Activated T-helper 9 cell treated with anti-CD3 and anti-CD28 coated beads, Interleukin-2, amount 50 U/mL, for 16 hours (primary cell): ENCODE results near the gene KHDRBS1.
"Not testable (repeated sequence)": the region's sequence is repeated elsewhere in the genome, so short reads cannot be mapped to it uniquely, and the experiment has no call there.

Source experiments
- DNase-seq: peaks from one replicate; pipeline ENCODE4 v3.0.0-alpha.2; 2020; ENCODE audit warnings: low read depth

KHDRBS1 gene

DNA sequence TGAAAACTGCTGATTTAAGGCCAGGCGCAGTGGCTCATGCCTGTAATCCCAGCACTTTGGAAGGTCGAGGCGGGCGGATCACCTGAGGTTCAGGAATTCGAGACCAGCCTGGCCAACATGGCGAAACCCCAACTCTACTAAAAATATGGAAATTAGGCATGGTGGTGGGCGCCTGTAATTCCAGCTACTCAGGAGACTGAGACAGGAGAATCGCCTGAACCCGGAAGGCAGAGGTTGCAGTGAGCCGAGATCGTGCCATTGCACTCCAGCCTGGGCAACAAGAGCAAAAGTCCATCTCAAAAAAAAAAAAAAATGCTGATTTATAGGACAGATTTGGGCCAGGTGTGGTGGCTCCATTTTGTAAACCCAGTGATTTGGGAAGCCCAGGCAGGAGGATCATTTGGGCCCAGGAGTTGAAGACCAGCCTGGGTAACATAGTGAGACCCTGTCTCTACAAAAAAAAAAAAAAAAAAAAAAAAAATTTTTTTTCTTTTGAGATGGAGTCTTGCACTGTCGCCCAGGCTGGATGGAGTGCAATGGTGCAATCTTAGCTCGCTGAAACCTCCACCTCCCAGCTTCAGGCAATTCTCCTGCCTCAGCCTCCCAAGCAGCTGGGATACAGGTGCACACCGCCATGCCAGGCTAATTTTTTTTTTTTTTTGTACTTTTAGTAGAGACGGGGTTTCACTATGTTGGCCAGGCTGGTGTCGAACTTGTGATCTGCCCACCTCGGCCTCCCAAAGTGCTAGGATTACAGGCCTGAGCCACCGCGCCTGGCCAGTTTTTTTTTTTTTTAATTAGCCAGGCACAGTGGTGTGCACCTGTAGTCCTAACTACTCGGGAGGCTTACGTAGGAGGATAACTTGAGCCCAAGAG is 52.2 kb downstream of the KHDRBS1 start:
- not testable (repeated sequence) for DNase-seq

GRCh38 chr1:32066489-32066873 is 52.8 kb downstream of the KHDRBS1 start:
- DNase-seq, result no peak

- DNase-seq, result no peak
Measured at GRCh38 chr1:32068957-32069588, 55.4 kb downstream of the KHDRBS1 start.

GRCh38 chr1:32071758-32072621 is 58.3 kb downstream of the KHDRBS1 start:
- no peak for DNase-seq

DNA sequence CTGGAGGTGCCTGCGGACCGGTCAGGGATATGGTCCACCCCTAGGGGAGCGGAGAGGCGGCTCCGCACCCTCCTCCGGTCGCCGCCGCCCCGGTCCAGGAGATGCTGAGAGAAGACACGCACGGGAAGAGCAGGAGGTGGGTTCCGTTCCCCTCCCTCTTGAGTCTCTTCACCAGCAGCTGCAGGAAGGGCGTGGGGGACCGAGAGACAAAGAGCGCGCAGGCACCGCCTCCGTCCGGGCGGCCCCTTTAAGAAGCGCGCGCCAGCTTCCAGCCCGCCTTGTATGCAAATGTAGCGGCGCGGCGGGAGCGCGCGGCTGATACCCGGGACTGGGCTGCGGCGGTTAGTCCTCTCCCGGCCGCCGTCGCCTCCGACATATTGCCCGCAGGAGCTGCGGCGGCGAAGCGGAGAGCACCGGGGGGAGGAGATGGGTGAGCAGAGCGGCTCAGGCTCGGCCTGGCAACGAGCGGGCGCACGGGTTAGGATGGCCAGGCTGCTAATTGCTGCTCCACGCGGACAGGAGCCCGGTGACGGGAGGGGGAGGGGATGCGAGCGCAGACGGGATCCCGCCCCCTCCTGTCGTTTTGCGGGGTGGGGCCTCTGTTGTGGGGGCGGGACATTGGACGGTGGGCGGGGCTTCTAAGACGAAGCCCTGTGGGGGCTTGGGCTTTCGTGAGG is 59.1 kb downstream of the KHDRBS1 start, which contains the start of gene TMEM39B:
TMEM39B (plus strand) TSS at position 318 of the 677 bp plus-strand sequence; CDS start at position 427, 109 bp downstream.
- peak; percentile 89 for DNase-seq

DNA sequence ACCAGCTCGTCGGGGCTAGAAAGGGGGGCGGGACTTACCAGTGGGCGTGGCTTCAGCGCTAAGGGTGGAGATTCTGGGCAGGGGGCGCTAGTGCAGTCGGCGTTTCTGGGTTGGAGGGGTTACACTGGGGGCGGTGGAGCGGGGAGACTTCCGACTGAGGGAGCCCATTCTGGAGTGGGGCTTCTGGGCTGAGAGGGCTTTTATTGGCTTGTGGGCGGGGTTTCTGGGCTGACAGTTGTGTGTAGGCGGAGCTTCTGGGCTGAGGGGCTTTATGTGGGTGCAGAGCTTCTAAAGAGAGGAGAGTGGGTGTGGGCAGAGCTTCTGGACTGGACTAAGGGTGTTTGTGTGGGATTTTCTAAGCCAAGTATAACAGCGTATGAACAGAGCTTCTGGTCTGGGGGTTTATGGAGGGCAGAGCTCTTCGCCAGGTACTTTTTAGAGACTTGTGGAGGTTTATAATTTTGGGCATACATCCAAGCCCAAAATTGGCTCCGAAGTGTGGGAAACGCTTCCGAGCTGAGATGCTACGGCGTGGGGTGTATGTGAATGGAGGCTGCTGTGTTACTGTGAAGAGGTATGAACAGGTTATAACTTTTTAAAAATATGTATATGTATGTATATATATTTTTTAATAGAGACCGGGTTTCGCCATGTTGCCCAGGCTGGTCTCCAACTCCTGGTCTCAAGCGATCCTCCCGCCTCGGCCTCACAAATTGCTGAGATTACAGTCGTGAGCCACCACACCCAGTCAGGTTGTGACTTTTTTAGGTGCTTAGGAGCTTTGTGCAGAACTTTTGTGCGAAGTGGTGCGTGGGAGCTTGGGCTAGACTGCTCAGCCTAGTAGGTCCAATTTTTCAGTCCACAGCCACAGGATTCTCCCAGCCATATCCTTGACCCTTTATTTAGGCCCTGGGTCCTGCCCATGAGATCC is 59.9 kb downstream of the KHDRBS1 start:
- DNase-seq, result no peak

DNA sequence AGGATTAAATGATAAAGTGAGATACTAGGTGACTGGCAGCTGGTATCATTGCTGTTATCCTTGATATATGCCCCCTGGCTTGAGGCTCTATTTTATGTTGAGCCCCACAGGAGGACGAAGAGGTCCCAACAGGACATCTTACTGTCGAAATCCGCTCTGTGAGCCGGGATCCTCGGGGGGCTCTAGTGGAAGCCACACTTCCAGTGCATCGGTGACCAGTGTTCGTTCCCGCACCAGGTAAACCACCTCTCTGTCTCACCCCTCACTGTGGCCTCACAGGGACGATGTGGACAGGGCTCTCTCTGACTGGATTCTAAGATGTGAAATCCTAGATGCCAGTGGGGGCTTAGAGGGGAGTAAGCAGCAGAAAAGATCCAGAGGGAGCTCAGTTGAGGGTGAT is 61.2 kb downstream of the KHDRBS1 start:
- DNase-seq, result no peak

- DNase-seq, result no peak
Measured at GRCh38 chr1:32077451-32077850, 63.8 kb downstream of the KHDRBS1 start.

DNA sequence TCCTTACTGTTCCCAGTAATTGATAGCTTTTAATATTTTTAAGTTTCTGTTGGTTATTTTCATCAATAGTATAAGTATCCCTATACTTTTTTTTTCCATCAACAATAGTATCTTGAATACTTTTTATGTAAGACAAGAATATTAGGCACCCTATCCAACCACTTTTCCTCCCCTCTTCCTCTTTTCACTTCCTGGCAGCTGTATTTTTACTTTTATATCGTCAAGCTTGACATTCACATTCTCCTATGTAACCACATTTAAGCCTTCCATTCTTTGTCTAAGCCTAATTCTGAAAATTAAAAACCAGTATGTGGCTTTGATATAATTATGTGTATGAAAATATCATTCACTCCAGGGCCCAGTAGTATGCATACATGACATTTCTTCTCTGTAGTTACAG is 68.4 kb downstream of the KHDRBS1 start:
- DNase-seq, result no peak

DNA sequence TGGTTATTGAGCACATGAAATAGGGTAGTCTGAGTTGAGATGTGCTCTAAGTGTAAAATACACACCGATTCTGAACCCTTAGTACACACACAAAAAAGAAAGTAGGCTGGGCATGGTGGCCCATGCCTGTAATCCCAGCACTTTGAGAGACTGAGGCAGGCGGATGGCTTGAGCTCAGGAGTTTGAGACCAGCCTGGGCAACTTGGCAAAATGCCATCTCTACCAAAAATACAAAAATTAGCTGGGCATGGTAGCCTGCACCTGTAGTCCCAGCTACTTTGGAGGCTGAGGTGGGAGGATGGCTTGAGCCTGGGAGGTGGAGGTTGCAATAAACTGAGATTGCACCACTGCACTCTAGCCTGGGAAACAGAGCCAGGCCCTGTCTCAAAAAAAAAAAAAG is 72.7 kb downstream of the KHDRBS1 start:
- DNase-seq, result not testable (repeated sequence)

GRCh38 chr1:32091176-32091575 is 77.5 kb downstream of the KHDRBS1 start:
- no peak for DNase-seq

GRCh38 chr1:32091591-32091990 is 77.9 kb downstream of the KHDRBS1 start:
- DNase-seq, result no peak
